Measurements from ENCODE around the gene KLHDC7B.

DNA sequence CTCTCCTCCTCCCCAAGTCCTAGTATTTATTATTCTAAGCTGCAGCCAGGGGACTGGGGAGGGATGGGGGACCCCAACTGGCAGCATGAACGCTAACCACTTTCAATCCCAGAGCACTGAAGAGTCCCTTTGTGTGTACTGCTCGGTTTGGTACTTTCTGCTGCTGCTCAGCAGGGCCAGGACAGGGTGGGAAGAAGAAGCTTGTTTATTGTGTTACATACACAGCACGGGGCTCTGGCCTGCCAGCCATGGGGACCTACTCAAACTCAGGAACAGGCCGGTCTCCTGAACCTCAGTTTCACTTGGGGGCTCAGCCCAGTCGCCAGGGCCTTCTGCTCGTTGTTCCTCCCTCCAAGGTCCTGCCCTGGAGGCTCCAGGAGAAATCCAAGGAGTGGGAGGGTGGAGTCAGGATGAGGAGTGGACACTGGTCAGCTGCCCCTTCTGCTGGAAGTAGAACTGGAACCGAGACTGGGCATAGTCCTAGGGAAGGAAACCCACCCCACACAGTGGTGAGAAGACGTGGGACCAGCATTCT is 33.1 kb downstream of the KLHDC7B start:
- TF ChIP-seq, protein P1, sequence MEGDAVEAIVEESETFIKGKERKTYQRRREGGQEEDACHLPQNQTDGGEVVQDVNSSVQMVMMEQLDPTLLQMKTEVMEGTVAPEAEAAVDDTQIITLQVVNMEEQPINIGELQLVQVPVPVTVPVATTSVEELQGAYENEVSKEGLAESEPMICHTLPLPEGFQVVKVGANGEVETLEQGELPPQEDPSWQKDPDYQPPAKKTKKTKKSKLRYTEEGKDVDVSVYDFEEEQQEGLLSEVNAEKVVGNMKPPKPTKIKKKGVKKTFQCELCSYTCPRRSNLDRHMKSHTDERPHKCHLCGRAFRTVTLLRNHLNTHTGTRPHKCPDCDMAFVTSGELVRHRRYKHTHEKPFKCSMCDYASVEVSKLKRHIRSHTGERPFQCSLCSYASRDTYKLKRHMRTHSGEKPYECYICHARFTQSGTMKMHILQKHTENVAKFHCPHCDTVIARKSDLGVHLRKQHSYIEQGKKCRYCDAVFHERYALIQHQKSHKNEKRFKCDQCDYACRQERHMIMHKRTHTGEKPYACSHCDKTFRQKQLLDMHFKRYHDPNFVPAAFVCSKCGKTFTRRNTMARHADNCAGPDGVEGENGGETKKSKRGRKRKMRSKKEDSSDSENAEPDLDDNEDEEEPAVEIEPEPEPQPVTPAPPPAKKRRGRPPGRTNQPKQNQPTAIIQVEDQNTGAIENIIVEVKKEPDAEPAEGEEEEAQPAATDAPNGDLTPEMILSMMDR (IDR thresholded peaks at IDR 0.05; ENCODE audit: low read depth, low read length, poor library complexity, severe bottlenecking): no peak
- no peak for TF ChIP-seq EZH2phosphoT487 (IDR thresholded peaks at IDR 0.05; ENCODE audit: borderline replicate concordance, low read length)

Data from DOHH2 (cell line).